ENCODE data around the gene NEUROD2. TPM values are rescaled to one million over a fixed set of nuclear protein-coding genes. Genes with fewer than 3 reads are reported as not detected.

NEUROD2 gene
- total RNA-seq, 2 experiments from 2014 or later = not detected

DNA sequence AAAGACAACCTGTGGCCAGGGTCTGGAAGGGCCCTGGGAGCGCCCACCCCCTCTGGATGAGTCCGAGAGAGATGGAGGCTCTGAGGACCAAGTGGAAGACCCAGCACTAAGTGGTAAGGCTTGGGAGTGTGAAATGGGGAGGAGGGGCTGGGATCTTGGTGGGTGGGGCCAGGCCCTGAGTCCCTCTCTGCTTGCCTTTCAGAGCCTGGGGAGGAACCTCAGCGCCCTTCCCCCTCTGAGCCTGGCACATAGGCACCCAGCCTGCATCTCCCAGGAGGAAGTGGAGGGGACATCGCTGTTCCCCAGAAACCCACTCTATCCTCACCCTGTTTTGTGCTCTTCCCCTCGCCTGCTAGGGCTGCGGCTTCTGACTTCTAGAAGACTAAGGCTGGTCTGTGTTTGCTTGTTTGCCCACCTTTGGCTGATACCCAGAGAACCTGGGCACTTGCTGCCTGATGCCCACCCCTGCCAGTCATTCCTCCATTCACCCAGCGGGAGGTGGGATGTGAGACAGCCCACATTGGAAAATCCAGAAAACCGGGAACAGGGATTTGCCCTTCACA is 28.0 kb upstream of the NEUROD2 start:
- CTCF ChIA-PET = interaction anchor here (0.6 to 11.1 kb wide), 8 partner anchors 12 to 907 kb away, joined by 3 to 181 read pairs (median 4); no protein-coding TSS in a partner anchor
- peak overlapping the region; percentile 66 for H3K27ac Mint-ChIP-seq

DNA sequence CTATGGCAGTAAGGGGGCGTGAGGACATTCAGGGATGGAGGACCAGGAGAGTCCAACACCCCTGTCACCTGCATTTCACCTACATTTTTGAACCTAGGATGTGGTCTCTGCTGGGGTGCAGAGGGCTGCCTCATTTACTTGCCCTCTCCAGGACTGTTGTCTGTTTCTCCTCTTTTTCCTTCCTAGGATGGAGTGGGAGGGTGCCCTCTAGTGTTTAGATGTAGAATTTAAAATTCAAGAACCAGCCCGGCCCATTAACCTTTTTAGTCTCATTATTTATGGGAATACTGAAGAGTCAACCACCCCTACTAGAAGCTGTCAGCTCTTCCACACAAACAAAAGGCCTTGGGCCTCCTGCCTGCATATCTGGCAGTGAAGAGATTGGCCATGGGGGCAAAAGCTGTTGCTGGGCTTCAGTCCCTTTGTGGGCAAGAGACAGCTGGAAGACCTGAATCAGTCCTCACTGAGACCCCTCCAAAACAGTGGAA is 26.7 kb upstream of the NEUROD2 start:
- no peaks in the 10 kb centered on the region for H3K9me3 Mint-ChIP-seq (ENCODE audit: low read depth)
- H3K27ac Mint-ChIP-seq = no peak overlapping the region
- ChIA-PET POLR2A (no interaction called here), CTCF (interaction anchor here (0.6 to 11.1 kb wide), 21 partner anchors 9 to 1313 kb away, joined by 3 to 181 read pairs (median 3); partner anchors contain the start of gene MIEN1)
- no peak overlapping the region for H3K4me3 Mint-ChIP-seq
- ATAC-seq (no peak), DNase-seq (no peak)
- peaks cover 38% of the 10 kb centered on the region for H3K4me1 Mint-ChIP-seq
- peaks cover 7% of the 10 kb centered on the region for H3K27me3 Mint-ChIP-seq
- intact Hi-C loops (cut with DNase I, micrococcal nuclease) = loop anchor here in 1 of 2 experiments (10.0 kb wide), 1 partner anchor 400 kb away; no protein-coding TSS in a partner anchor
- H3K36me3 Mint-ChIP-seq (ENCODE audit: low read depth) = no peaks in the 10 kb centered on the region

More for the DNA sequence above, 28.0 kb upstream of the NEUROD2 start:
- Mint-ChIP-seq H3K36me3 (ENCODE audit: low read depth) (no peaks in the 10 kb centered on the region), H3K4me3 (peak overlapping the region; percentile 86), H3K4me1 (peaks cover 49% of the 10 kb centered on the region), H3K9me3 (ENCODE audit: low read depth) (no peaks in the 10 kb centered on the region), H3K27me3 (peaks cover 5% of the 10 kb centered on the region)
- ATAC-seq (no peak), DNase-seq (no peak)
- intact Hi-C loops (cut with DNase I, micrococcal nuclease) = loop anchor here (2.0 to 10.0 kb wide), 5 partner anchors 53 to 401 kb away; partner anchors contain the start of genes IKZF3 (in 1 of the 2), PGAP3 (in 1 of the 2) and ZPBP2 (in 1 of the 2)
- POLR2A ChIA-PET = no interaction called here

GRCh38 chr17:39633570-39634183 is 26.0 kb upstream of the NEUROD2 start:
- ATAC-seq (no peak), DNase-seq (no peak)
- Mint-ChIP-seq H3K4me3 (no peak overlapping the region), H3K36me3 (ENCODE audit: low read depth) (no peaks in the 10 kb centered on the region), H3K4me1 (peaks cover 32% of the 10 kb centered on the region), H3K9me3 (ENCODE audit: low read depth) (no peaks in the 10 kb centered on the region), H3K27me3 (peaks cover 8% of the 10 kb centered on the region), H3K27ac (no peak overlapping the region)
- intact Hi-C loops (cut with DNase I, micrococcal nuclease) = loop anchor here in 1 of 2 experiments (10.0 kb wide), 1 partner anchor 399 kb away; no protein-coding TSS in a partner anchor
- ChIA-PET POLR2A (no interaction called here), CTCF (interaction anchor here (0.6 to 11.1 kb wide), 13 partner anchors 13 to 360 kb away, joined by 3 to 181 read pairs (median 4); partner anchors contain the start of genes MIEN1 and PNMT)

DNA sequence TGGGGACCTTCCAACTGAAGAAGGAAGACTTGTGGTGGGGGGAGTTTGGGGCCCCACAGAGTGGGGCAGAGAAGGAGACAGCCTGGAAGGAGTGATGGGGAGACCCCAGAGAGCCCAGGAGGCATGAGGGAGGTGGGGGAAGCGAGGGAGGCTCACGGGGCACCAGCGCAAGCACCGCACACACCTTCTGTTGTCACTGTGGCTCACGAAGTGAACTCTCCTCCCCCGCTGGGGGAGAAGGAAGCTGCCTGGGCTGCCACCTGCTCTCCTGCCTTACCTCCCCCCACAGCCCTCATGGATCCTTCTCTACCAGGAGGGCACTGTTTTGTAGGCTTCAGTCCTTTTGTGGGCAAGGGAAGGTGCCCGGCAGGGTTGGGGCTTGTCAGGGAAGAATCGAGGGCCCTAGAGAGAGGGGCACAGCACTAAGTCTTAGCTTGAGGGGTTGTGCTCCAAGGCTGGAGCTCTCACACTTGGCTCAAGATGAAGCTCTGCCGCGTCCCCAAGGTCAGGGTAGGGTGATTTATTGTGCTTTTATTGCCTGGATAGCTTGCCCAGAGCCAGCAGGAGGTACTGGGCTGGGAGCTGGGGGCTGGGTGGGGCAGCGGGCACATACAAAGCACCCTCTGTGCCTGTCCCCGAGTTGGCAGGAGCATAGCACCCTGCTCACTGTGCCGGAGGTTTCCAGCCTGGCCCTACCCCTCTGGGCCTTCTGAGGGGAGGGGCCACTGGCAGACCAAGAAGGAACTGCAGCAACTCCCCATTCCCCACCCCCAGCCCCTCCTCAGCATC is 24.6 kb upstream of the NEUROD2 start:
- H3K36me3 Mint-ChIP-seq (ENCODE audit: low read depth) = no peaks in the 10 kb centered on the region
- intact Hi-C loops (cut with DNase I, micrococcal nuclease) = loop anchor here in 1 of 2 experiments (10.0 kb wide), 1 partner anchor 398 kb away; no protein-coding TSS in a partner anchor
- POLR2A ChIA-PET = no interaction called here

DNA sequence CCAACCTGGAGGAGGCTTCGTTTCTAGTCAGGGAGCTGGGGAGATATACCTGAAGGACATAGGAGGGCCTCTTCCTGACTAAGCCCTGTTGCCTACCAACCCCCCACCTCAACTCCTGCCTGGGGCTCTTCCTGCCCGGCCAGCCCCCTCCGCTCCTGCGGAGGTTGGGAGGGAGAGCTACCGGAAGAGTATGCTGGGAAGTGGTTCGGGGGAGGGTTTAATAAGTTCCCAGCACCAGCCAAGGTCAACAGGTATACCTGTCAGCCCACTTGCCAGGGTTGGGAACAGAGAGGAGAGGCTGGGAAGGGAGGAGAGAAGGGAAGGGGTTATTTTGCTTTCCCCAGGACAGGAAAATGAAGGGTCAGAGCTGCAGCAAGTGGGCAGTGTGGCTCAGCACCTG is 23.7 kb upstream of the NEUROD2 start:
- Mint-ChIP-seq H3K4me3 (no peak overlapping the region), H3K9me3 (ENCODE audit: low read depth) (no peaks in the 10 kb centered on the region), H3K4me1 (peaks cover 22% of the 10 kb centered on the region), H3K27me3 (peaks cover 20% of the 10 kb centered on the region), H3K27ac (no peak overlapping the region), H3K36me3 (ENCODE audit: low read depth) (no peaks in the 10 kb centered on the region)
- intact Hi-C loops (cut with DNase I, micrococcal nuclease) = loop anchor here in 1 of 2 experiments (10.0 kb wide), 1 partner anchor 397 kb away; no protein-coding TSS in a partner anchor
- CTCF ChIA-PET = interaction anchor here (1.6 to 11.1 kb wide), 3 partner anchors 10 to 98 kb away, joined by 4 to 181 read pairs (median 25); partner anchors contain the start of gene MIEN1
- DNase-seq (no peak), ATAC-seq (no peak)
- POLR2A ChIA-PET = no interaction called here

More for the DNA sequence above, 24.6 kb upstream of the NEUROD2 start:
- H3K27me3 Mint-ChIP-seq = peaks cover 17% of the 10 kb centered on the region
- H3K9me3 Mint-ChIP-seq (ENCODE audit: low read depth) = no peaks in the 10 kb centered on the region
- peaks cover 20% of the 10 kb centered on the region for H3K4me1 Mint-ChIP-seq
- no peak for ATAC-seq
- H3K27ac Mint-ChIP-seq = peak overlapping the region; percentile 26
- H3K4me3 Mint-ChIP-seq = no peak overlapping the region
- no peak for DNase-seq
- CTCF ChIA-PET = interaction anchor here (0.5 to 11.1 kb wide), 8 partner anchors 11 to 421 kb away, joined by 3 to 181 read pairs (median 4); partner anchors contain the start of gene PNMT

DNA sequence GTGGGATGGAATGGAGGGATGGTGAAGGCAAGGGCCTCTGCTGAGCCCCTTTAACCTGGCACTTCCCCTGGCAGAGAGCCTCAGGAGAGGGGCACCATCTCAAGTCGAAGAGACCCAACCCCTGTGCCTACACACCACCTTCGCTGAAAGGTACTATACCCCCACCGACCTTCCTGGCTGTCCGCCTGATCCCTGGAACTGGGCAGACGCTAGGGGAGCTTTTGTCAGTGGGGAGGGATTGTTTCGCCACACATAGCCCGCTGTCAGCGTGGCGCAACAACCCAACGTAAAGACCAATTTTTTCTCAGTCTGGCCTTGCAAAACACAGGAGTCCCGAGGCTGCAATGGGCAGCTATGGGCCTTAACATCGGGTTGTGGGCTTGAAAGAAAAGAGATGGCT is 22.2 kb upstream of the NEUROD2 start:
- DNase-seq (no peak), ATAC-seq (no peak)
- Mint-ChIP-seq H3K27ac (no peak overlapping the region), H3K4me3 (no peak overlapping the region), H3K36me3 (ENCODE audit: low read depth) (no peaks in the 10 kb centered on the region), H3K9me3 (ENCODE audit: low read depth) (no peaks in the 10 kb centered on the region), H3K27me3 (peaks cover 32% of the 10 kb centered on the region), H3K4me1 (peaks cover 21% of the 10 kb centered on the region)
- ChIA-PET CTCF (interaction anchor here (1.6 to 11.1 kb wide), 2 partner anchors 9 to 100 kb away, joined by 4 to 181 read pairs; partner anchors contain the start of gene MIEN1), POLR2A (no interaction called here)
- intact Hi-C loops (cut with DNase I, micrococcal nuclease) = loop anchor here (10.0 kb wide), 2 partner anchors 395 to 425 kb away; partner anchors contain the start of gene RPL19 (in 1 of the 2)

DNA sequence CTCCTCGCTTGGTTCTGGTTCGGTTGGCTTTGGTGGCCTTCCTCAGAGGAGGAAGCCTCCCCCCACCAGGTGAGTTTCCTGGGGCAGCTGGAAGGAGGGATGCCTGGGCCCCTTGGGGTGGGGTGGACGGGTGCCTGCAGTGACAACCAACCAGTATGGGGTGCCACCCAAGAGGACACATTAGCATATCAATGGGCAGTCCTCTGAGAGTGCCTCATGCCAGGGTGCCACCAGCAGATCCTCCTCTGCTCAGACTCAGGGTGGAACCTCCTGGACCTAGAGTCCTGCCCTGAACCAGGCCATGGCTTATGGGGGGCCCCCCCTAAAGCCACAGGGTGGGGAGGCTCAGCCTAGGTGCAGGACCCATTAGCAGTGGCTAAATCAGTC is 21.8 kb upstream of the NEUROD2 start:
- Mint-ChIP-seq H3K27ac (no peak overlapping the region), H3K9me3 (ENCODE audit: low read depth) (no peaks in the 10 kb centered on the region), H3K36me3 (ENCODE audit: low read depth) (no peaks in the 10 kb centered on the region), H3K27me3 (peaks cover 35% of the 10 kb centered on the region), H3K4me1 (peaks cover 20% of the 10 kb centered on the region), H3K4me3 (no peak overlapping the region)
- intact Hi-C loops (cut with DNase I, micrococcal nuclease) = loop anchor here in 1 of 2 experiments (10.0 kb wide), 1 partner anchor 425 kb away; the partner anchor contains the start of gene RPL19
- ATAC-seq = no peak
- POLR2A ChIA-PET = no interaction called here
- CTCF ChIA-PET = interaction anchor here (11.1 kb wide), 1 partner anchor 8 kb away, joined by 181 read pairs; no protein-coding TSS in a partner anchor
- no peak for DNase-seq

- Mint-ChIP-seq H3K9me3 (ENCODE audit: low read depth) (no peaks in the 10 kb centered on the region), H3K4me3 (no peak overlapping the region), H3K36me3 (ENCODE audit: low read depth) (no peaks in the 10 kb centered on the region), H3K4me1 (peaks cover 19% of the 10 kb centered on the region), H3K27me3 (peaks cover 36% of the 10 kb centered on the region), H3K27ac (no peak overlapping the region)
- intact Hi-C loops (cut with DNase I, micrococcal nuclease) = loop anchor here in 1 of 2 experiments (10.0 kb wide), 1 partner anchor 424 kb away; the partner anchor contains the start of gene RPL19
- ATAC-seq (no peak), DNase-seq (no peak)
- ChIA-PET CTCF (interaction anchor here (0.7 to 1.4 kb wide), 7 partner anchors 10 to 374 kb away, joined by 3 to 5 read pairs (median 4); no protein-coding TSS in a partner anchor), POLR2A (no interaction called here)
Measured at GRCh38 chr17:39628655-39629493, 21.2 kb upstream of the NEUROD2 start.

DNA sequence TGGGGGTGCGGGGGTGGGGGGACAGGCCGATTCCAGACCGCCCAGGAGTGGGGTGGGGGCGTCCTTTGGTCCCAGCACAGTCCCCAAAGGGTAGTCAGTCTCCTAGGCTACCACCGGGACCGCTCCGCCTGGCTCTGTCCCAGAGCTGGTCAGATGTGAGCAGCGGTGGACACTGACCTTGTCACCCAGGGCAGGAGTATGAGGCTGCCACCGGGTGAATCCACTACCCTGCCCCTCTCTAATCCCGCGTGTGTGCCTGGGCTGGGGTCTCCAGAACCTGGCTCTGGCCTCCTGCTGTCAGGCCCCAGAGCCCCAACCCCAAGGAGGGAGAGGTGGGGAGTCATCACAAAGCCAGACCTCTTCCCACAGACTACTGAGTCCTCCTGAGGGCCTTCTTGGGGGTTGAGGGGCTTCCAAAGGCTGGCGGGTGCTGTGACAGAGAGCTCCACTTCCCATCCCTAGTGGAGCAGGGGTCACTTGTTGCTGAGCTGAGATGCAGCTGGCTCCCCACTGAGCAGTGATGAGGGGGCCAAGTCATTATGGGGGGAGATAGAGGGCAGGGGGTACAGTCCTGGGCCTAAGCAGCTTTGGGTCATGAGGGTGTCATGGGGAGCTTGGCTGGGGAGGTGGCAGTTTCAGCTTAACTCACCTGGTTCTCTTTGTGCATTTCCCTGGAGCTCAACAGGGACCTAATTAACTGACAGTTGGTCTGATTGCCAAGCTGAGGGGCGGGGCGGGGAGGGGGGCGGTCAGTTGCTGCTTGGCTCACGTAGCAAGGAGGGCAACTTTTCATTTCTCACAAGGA is 20.2 kb upstream of the NEUROD2 start:
- intact Hi-C loops (cut with DNase I, micrococcal nuclease) = loop anchor here in 1 of 2 experiments (10.0 kb wide), 1 partner anchor 423 kb away; the partner anchor contains the start of gene RPL19
- Mint-ChIP-seq H3K4me1 (peaks cover 26% of the 10 kb centered on the region), H3K36me3 (ENCODE audit: low read depth) (no peaks in the 10 kb centered on the region), H3K27me3 (peaks cover 36% of the 10 kb centered on the region), H3K4me3 (no peak overlapping the region), H3K27ac (no peak overlapping the region), H3K9me3 (ENCODE audit: low read depth) (no peaks in the 10 kb centered on the region)
- ATAC-seq (no peak), DNase-seq (no peak)
- POLR2A ChIA-PET = no interaction called here
- CTCF ChIA-PET = interaction anchor here (0.6 to 1.4 kb wide), 8 partner anchors 9 to 374 kb away, joined by 3 to 5 read pairs (median 4); no protein-coding TSS in a partner anchor
